NCI-H2196 treated with DMSO at 0.1 percent for 48 hours (cell line): Measurements from ENCODE around the gene AFF2.
"Not testable (repeated sequence)": the region's sequence is repeated elsewhere in the genome, so short reads cannot be mapped to it uniquely, and the experiment has no call there.

Source experiments
- DNase-seq: peaks from one replicate; lab custom pipeline; 2025; ENCODE audit not compliant: unreplicated experiment; lab: John Stamatoyannopoulos, UW

AFF2 gene

GRCh38 chrX:148823986-148824385 lies 323.6 kb downstream of the AFF2 start:
- no peak for DNase-seq

DNA sequence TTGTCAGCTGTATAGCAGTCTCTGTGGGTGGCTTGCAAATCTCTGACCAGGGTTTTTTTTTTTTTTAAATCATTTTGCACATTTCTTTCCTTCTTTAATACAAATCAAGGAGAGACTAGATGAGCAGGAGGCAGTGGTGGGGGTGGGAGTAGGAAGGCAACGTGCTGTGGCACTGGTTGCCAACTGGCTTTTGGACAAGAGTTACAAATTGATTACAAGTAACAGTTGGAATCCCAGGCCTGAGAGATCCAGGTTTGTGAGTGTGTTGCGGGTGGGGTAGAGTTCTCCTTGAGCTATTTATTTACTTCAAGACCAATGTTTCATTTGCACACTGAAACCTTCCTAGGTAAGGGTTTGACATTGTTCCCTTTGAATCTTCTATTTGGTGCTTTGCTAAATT lies 325.3 kb downstream of the AFF2 start:
- no peak for DNase-seq

GRCh38 chrX:148836741-148837140 lies 336.3 kb downstream of the AFF2 start:
- DNase-seq, result no peak

DNA sequence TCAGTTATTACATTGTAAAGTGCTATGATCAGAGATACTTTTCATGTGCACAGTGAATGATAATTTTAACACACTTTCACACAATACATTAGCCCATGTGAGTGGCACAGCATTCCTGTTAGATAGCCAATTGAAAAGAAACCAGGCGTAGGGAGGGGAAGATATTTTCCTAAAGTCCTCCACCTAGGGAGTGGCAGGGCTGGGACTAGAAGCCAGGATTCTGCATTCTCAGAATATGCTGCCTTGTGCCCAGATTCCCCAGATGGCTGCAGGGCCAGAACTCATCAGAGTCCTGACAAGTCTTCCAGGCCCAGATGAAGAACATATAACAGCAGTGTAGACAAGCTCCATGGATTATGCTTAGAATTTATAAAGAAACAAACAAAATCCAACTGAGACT lies 350.2 kb downstream of the AFF2 start:
- DNase-seq, result no peak

- no peak for DNase-seq
These were observed 353.9 kb downstream of the AFF2 start for GRCh38 chrX:148854306-148854705.

GRCh38 chrX:148856505-148856904 lies 356.1 kb downstream of the AFF2 start:
- no peak for DNase-seq

GRCh38 chrX:148865277-148866210 lies 365.1 kb downstream of the AFF2 start:
- DNase-seq, result no peak

GRCh38 chrX:148867596-148867995 lies 367.2 kb downstream of the AFF2 start:
- no peak for DNase-seq

DNA sequence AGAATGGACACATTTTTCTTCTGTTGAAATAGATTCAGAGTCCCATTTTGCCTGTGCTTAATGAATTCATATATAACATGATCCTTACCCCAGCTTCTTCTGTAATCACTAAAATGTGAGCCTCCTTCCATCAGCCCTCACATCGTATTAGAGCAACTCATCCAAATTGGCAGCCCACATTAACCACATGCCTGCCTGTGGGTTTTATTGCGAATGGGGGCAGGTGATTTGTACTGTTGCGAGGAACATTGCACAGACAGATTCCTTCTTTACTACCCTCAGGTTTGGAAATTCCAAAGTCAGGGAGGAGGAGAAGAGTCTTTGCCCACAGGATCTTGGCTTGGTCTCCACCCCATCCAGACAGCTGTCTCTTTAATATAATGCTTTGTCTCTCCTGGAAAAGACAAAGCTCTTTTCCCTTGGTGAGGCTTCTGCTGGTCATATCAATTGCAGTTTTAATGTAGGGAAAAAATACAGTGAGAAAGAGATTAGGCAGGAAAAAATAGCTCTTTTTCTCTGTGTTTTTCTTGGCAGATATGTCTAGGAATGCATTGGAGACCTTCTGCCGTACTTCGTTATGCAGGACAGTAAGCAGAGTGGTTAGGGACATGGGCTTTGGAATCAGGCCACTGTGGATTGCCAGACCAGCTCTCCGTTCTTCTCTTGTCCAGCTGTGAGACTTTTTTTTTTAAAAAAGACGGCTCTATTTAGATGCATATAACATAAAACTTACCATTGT lies 371.2 kb downstream of the AFF2 start:
- no peak for DNase-seq

DNA sequence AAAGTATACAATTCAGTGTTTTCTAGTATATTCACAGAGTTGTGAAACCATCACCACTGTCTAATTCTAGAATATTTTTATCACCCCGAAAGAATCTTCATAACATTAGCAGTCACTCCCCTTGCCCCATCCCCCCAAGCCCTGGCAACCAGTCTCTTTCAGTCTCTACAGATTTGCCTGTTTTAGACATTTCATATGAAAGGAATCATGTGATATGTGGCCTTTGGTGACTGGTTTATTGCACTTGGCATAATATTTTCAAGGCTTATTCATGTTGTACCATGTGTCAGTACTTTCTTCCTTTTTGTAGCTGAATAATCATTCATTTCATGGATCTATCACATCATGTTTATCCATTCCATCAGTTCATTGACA lies 371.7 kb downstream of the AFF2 start:
- DNase-seq, result no peak

- DNase-seq, result no peak
These were observed 372.5 kb downstream of the AFF2 start for GRCh38 chrX:148872881-148873280.

DNA sequence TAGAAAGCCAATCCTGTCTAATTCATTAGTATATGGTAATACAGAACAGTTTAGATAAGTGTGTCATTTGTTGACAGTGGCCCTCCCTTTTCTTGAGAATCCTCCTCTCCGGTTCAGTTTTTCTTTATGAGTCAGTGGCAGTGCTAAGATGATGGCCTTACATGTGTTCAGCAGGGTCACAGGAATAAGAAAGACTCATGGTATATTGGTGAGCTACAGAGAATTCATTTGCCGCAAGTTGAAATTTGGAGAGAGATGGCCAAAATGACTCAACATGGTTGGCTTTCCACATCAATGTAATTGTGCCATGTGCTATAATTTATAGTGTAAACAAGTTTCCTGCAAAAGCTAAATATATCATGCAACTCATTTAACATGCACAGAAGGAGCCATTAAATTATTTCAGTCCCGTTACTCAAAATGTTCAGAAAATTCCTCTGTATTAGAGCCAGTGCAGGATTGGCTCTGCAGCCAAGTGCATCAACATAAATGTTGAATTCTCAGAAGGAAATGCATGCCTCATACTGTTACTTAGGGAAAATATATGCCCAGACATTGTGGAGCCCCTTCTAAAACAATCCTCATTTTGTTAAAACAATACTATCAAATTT lies 374.3 kb downstream of the AFF2 start:
- no peak for DNase-seq

DNA sequence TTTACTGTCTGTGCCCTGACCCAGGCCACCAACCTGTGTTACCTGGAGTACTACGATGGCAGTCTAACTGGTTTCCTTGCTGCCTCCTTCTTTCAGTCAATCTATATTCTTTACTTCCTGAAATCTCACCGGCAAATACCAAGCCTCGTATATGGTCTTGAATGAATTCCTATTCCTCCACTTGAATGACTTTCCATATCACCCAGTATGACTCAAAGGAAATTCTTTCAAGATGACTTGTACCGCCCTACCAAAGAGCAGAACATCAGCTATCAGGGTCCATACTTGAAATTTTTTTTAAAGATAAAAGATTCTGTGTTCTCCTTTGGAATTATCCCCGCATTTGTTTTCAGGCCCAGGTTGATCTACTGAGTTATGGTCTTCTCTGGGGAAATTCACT lies 378.0 kb downstream of the AFF2 start:
- DNase-seq, result no peak

DNA sequence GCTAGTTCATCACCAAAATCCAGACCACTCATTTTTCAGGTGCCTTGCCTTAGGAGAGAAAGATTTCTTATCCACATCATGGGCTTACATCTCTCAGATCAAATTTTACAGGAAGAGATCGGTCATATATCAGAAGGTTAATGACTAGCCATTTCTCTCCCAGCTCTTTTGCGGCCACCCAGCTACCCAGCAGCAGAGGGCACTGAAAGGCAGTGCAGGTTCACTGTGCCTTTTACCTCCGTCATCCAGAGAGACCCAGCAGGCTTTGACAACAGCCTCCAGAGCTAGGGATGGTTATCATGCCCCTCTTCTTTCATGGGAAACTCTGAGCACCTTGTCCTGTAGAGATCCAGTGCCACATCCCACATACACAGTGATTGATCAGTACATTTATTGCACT lies 384.8 kb downstream of the AFF2 start:
- no peak for DNase-seq

GRCh38 chrX:148893395-148893794 lies 393.0 kb downstream of the AFF2 start:
- DNase-seq, result no peak

GRCh38 chrX:148902581-148902980 lies 402.2 kb downstream of the AFF2 start:
- DNase-seq, result no peak

GRCh38 chrX:148903176-148903575 lies 402.8 kb downstream of the AFF2 start:
- DNase-seq, result no peak

DNA sequence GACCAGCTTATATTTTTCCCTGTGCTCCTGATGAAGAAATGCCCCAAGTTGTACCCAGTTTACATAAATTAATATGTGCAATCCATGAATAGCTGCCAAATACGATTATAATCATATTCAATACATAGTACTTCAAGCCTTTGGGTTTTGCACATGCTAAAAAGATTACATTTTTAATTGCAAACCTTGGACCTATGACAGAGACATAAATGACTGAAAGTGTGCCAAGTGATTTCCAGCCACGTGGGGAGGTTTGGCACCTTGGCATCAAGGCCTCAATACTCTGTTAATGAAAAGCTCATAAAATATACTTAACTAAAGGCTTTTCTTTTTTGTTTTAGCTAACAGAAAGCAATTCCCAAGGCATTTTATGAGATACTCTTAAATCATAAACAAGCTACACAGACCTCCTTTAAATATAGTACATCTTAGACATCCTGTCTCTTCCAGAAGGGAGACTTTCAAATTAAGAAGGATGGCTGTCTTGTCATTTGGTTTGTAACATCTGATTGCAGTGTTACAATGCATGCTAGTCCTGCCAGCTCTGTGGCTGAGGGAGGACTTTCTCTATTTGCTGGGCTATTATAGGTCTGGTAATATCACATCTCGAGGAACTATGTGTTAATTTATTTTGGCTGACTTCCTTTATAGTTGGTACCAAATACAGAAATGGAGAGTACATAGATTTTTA lies 404.1 kb downstream of the AFF2 start:
- DNase-seq, result no peak

DNA sequence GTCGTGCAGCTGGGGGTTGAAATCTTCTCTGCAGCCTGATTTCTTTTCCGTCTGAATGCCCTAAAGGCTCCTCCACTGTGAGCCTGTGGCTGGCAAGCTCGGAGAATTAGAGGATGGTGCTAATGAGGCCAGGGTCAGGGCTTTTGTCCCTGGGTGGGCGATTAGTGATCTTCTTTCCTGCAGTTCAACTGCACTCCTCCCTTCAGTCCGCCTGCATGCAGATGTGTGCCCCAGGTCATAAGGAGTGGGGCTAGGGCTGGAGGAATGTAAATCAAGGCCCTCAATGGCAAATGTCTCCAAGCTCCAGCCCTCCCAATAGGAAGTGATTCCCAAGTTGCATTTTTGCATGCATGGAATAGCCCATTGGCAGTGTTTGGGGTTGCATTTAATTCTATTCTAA lies 405.0 kb downstream of the AFF2 start:
- DNase-seq, result no peak

DNA sequence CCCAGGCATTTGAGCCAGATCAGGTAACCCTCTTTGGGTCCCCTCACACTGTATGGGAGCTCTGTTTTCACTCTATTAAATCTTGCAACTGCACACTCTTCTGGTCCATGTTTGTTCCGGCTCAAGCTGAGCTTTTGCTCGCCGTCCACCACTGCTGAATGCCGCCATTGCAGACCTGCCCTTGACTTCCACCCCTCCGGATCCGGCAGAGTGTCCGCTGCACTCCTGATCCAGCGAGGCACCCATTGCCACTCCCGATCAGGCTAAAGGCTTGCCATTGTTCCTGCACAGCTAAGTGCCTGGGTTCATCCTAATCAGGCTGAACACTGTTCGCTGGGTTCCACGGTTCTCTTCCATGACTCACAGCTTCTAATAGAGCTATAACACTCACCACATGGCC lies 406.2 kb downstream of the AFF2 start:
- not testable (repeated sequence) for DNase-seq

DNA sequence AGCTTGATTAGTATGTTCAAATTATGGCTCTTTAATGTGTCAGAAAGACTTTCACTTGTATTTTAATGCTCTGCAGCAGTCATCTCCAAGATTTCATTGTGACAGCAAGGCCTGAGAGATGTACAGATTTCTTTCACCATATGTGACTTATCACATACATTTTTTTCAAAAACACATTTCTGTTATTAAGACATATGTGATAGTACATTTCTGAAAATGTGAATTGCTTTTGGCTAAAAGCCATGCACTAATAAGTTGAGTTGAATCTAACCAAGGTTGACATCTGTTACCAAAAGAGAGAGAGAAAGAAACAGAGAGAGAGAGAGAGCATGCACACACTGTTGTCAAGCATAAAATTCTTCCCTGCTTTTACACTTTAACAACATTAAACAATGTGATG lies 409.3 kb downstream of the AFF2 start:
- DNase-seq, result no peak
